SK-N-SH treated with all-trans-retinoic acid at 6 μM for 48 hours (cell line): ENCODE results near the gene SH3PXD2A.

ENCODE experiments used
- ATAC-seq: fragments of 200-7000 bp; cut with Tn5 transposase; 3 replicates; pipeline ENCODE4 v1.9.1; 2020; ENCODE audit warnings: mild to moderate bottlenecking, moderate library complexity
- ARNTL ChIP-seq: fragments of 450-650 bp; formaldehyde crosslinking; IDR thresholded peaks from 2 replicates; pipeline ENCODE4 v1.5.0; 2020; ENCODE audit warnings: low read depth, mild to moderate bottlenecking, moderate library complexity, borderline replicate concordance
- BACH2 ChIP-seq: fragments of 250-450 bp; sonication (Bioruptor Pico); IDR thresholded peaks from 2 replicates; pipeline ENCODE4 v1.9.0; 2021; ENCODE audit warnings: mild to moderate bottlenecking, borderline replicate concordance
- CREB5 ChIP-seq: fragments of 250-450 bp; sonication (Bioruptor Pico); IDR thresholded peaks from 2 replicates; pipeline ENCODE4 v1.5.1; 2020; ENCODE audit warnings: low read depth, mild to moderate bottlenecking, moderate library complexity
- CSDC2 ChIP-seq: fragments of 250-450 bp; sonication (Bioruptor Pico); IDR thresholded peaks from 2 replicates; pipeline ENCODE4 v1.5.0; 2020; ENCODE audit warnings: mild to moderate bottlenecking, moderate library complexity
- CSRNP3 ChIP-seq: fragments of 250-450 bp; sonication (Bioruptor Pico); IDR thresholded peaks from 2 replicates; pipeline ENCODE4 v1.5.1; 2021; ENCODE audit warnings: mild to moderate bottlenecking, moderate library complexity
- ESRRG ChIP-seq: fragments of 250-450 bp; sonication (Bioruptor Pico); IDR thresholded peaks from 2 replicates; pipeline ENCODE4 v1.6.1; 2021; ENCODE audit warnings: mild to moderate bottlenecking
- GLIS3 ChIP-seq: fragments of 250-450 bp; sonication (Bioruptor Pico); IDR thresholded peaks from 2 replicates; pipeline ENCODE4 v1.5.0; 2020; ENCODE audit warnings: mild to moderate bottlenecking, moderate library complexity
- OSR1 ChIP-seq: fragments of 250-450 bp; sonication (Bioruptor Pico); IDR thresholded peaks from 2 replicates; pipeline ENCODE4 v1.8.0; 2022; ENCODE audit warnings: moderate library complexity, mild to moderate bottlenecking, inconsistent platforms
- PATZ1 ChIP-seq: fragments of 250-450 bp; sonication (Bioruptor Pico); IDR thresholded peaks from 2 replicates; pipeline ENCODE4 v1.8.0; 2020; ENCODE audit warnings: mild to moderate bottlenecking, moderate library complexity, borderline replicate concordance
- POU6F1 ChIP-seq: fragments of 250-450 bp; sonication (Bioruptor Pico); IDR thresholded peaks from 2 replicates; pipeline ENCODE4 v1.8.0; 2021; ENCODE audit warnings: low read depth, mild to moderate bottlenecking, moderate library complexity, borderline replicate concordance
- PPARA ChIP-seq: fragments of 250-450 bp; sonication (Bioruptor Pico); IDR thresholded peaks from 2 replicates; pipeline ENCODE4 v1.5.0; 2020; ENCODE audit warnings: mild to moderate bottlenecking, borderline replicate concordance
- RARB ChIP-seq: fragments of 250-450 bp; sonication (Bioruptor Pico); IDR thresholded peaks from 2 replicates; pipeline ENCODE4 v1.8.0; 2021; ENCODE audit warnings: mild to moderate bottlenecking, moderate library complexity
- SNAI2 ChIP-seq: fragments of 250-450 bp; sonication (Bioruptor Pico); IDR thresholded peaks from 2 replicates; pipeline ENCODE4 v1.5.0; 2020; ENCODE audit warnings: mild to moderate bottlenecking, moderate library complexity
- TCF4 ChIP-seq: fragments of 250-450 bp; sonication (Bioruptor Pico); IDR thresholded peaks from 2 replicates; pipeline ENCODE4 v1.8.0; 2021; ENCODE audit warnings: mild to moderate bottlenecking, moderate library complexity, borderline replicate concordance
- TOX ChIP-seq: fragments of 250-450 bp; sonication (Bioruptor Pico); IDR thresholded peaks from 2 replicates; pipeline ENCODE4 v1.8.0; 2021; ENCODE audit warnings: mild to moderate bottlenecking, moderate library complexity, borderline replicate concordance
- TSHZ2 ChIP-seq: fragments of 250-450 bp; sonication (Bioruptor Pico); IDR thresholded peaks from 2 replicates; pipeline ENCODE4 v1.5.0; 2020; ENCODE audit warnings: mild to moderate bottlenecking, moderate library complexity
- ZC3H10 ChIP-seq: fragments of 250-450 bp; sonication (Bioruptor Pico); IDR thresholded peaks from 2 replicates; pipeline ENCODE4 v1.5.1; 2021; ENCODE audit warnings: mild to moderate bottlenecking, moderate library complexity
- ZFP3 ChIP-seq: fragments of 250-450 bp; sonication (Bioruptor Pico); IDR thresholded peaks from 2 replicates; pipeline ENCODE4 v1.5.0; 2020; ENCODE audit warnings: mild to moderate bottlenecking, moderate library complexity
- ZFP30 ChIP-seq: fragments of 450-650 bp; formaldehyde crosslinking; IDR thresholded peaks from 2 replicates; pipeline ENCODE4 v1.5.0; 2022; ENCODE audit warnings: mild to moderate bottlenecking, moderate library complexity
- ZNF565 ChIP-seq: fragments of 450-650 bp; formaldehyde crosslinking; conservative IDR thresholded peaks from 2 replicates; pipeline ENCODE4 v1.5.0; 2020; ENCODE audit warnings: low read depth, mild to moderate bottlenecking, moderate library complexity
- ZNF70 ChIP-seq: fragments of 450-650 bp; formaldehyde crosslinking; IDR thresholded peaks from 2 replicates; pipeline ENCODE4 v1.5.0; 2020; ENCODE audit warnings: mild to moderate bottlenecking, moderate library complexity
- ZNF8 ChIP-seq: fragments of 450-650 bp; formaldehyde crosslinking; IDR thresholded peaks from 2 replicates; pipeline ENCODE4 v1.5.0; 2020; ENCODE audit warnings: mild to moderate bottlenecking, moderate library complexity

SH3PXD2A gene

GRCh38 chr10:103826885-103827284, 28.5 kb downstream of the SH3PXD2A start:
- TF ChIP-seq ESRRG, result no peak

GRCh38 chr10:103824281-103824680, 31.1 kb downstream of the SH3PXD2A start:
- ATAC-seq, result no peak
- no peak for TF ChIP-seq TOX (CRISPR knock-in tag)
- TF ChIP-seq CSDC2 (CRISPR knock-in tag), result no peak
- no peak for TF ChIP-seq TCF4 (CRISPR knock-in tag)
- no peak for TF ChIP-seq OSR1 (CRISPR knock-in tag)
- TF ChIP-seq PATZ1, result no peak
- no peak for TF ChIP-seq CREB5
- no peak for TF ChIP-seq BACH2 (CRISPR knock-in tag)
- no peak for TF ChIP-seq ARNTL
- TF ChIP-seq POU6F1 (CRISPR knock-in tag), result no peak
- TF ChIP-seq ZFP3, result no peak
- TF ChIP-seq ESRRG, result no peak
- no peak for TF ChIP-seq PPARA
- TF ChIP-seq RARB (CRISPR knock-in tag), result no peak

More at GRCh38 chr10:103826885-103827284, 28.5 kb downstream of the SH3PXD2A start:
- ATAC-seq, result no peak

GRCh38 chr10:103823706-103824272, 31.6 kb downstream of the SH3PXD2A start:
- TF ChIP-seq ESRRG, result no peak
- no peak for TF ChIP-seq BACH2 (CRISPR knock-in tag)
- TF ChIP-seq RARB (CRISPR knock-in tag), result no peak
- TF ChIP-seq POU6F1 (CRISPR knock-in tag), result no peak
- TF ChIP-seq TOX (CRISPR knock-in tag), result no peak
- TF ChIP-seq ZC3H10 (CRISPR knock-in tag), result no peak
- no peak for TF ChIP-seq OSR1 (CRISPR knock-in tag)
- TF ChIP-seq ZNF70 (CRISPR knock-in tag), result no peak
- ATAC-seq, result no peak

GRCh38 chr10:103822800-103823199, 32.6 kb downstream of the SH3PXD2A start:
- ATAC-seq, result no peak
- TF ChIP-seq CSRNP3 (CRISPR knock-in tag) (no peak), TSHZ2 (CRISPR knock-in tag) (no peak), ZNF565 (CRISPR knock-in tag) (no peak), ZNF70 (CRISPR knock-in tag) (no peak), ZNF8 (CRISPR knock-in tag) (no peak), TOX (CRISPR knock-in tag) (no peak), POU6F1 (CRISPR knock-in tag) (no peak), ESRRG (no peak), ZFP30 (no peak), SNAI2 (no peak), ZFP3 (no peak), OSR1 (CRISPR knock-in tag) (no peak), GLIS3 (CRISPR knock-in tag) (no peak), CSDC2 (CRISPR knock-in tag) (no peak), BACH2 (CRISPR knock-in tag) (no peak), ARNTL (no peak), TCF4 (CRISPR knock-in tag) (no peak)
